Measurements from ENCODE around the gene MACROD2.

GRCh38 chr20:14948416-14948815 is 953.1 kb downstream of the MACROD2 start:
- TF ChIP-seq SUZ12 (IDR thresholded peaks at IDR 0.05; ENCODE audit: extremely low read depth, insufficient read depth, insufficient read length) (no peak), ZNF274 (IDR thresholded peaks at IDR 0.05; ENCODE audit: low read depth, low read length) (no peak), YY1 (IDR thresholded peaks at IDR 0.05; ENCODE audit: insufficient read depth, insufficient read length) (no peak)
